ENCODE results near the gene KLHL29. TPM values are rescaled to one million over a fixed set of nuclear protein-coding genes. Genes with fewer than 3 reads are reported as not detected.

The KLHL29 gene
- total and polyA plus RNA-seq, 2 donors (not counting 3 experiments of a cell fraction or from before 2014, with no cell fraction given) = 4.6 to 12.7 TPM

- H3K9me1 ChIP-seq (replicated peaks; ENCODE audit: control insufficient read depth, extremely low read depth, insufficient read depth, low read length) = no peaks in the 10 kb centered on the region
- no peaks in the 10 kb centered on the region for H3K4me1 ChIP-seq (ENCODE audit: control insufficient read depth, extremely low read depth, insufficient read depth, low read length)
- H3K4me3 ChIP-seq (replicated peaks in 1 of 3; ENCODE audit: insufficient read depth in 1 of 3, low read depth in 1 of 3, low read length in 3 of 3) = no peak overlapping the region
- no peak overlapping the region for H3K4me2 ChIP-seq (ENCODE audit: insufficient read depth, low read length)
- dilution Hi-C loops (cut with MboI; ENCODE audit: extremely low pct_ligation_motif_present, low sequenced_read_pairs) = no loop called here
- H3K27me3 ChIP-seq (ENCODE audit: control insufficient read depth in 2 of 2, insufficient read depth in 2 of 2, low read length in 2 of 2) = no peaks in the 10 kb centered on the region
- no peak for FAIRE-seq
- H2AFZ ChIP-seq (ENCODE audit: low read depth, low read length) = no peak overlapping the region
- no peak overlapping the region for H3K27ac ChIP-seq (ENCODE audit: insufficient read depth, low read depth, low read length)
- no peaks in the 10 kb centered on the region for H3K36me3 ChIP-seq (ENCODE audit: control insufficient read depth in 2 of 2, extremely low read depth in 1 of 2, insufficient read depth in 2 of 2, low read length in 2 of 2)
- POLR2A ChIA-PET = no interaction called here
- TF ChIP-seq POLR2AphosphoS5 (IDR thresholded peaks at IDR 0.05; ENCODE audit: insufficient read depth, low read depth, low read length) = no peak
- no peak for TF ChIP-seq POLR2A (IDR thresholded peaks at IDR 0.05; ENCODE audit: low read depth, low read length)
- no peak for TF ChIP-seq GATA2 (IDR thresholded peaks at IDR 0.05; ENCODE audit: insufficient read depth, insufficient read length, low read depth, low read length)
- TF ChIP-seq MYC (IDR thresholded peaks at IDR 0.05; ENCODE audit: low read depth, low read length) = no peak
- no peak for TF ChIP-seq JUN (IDR thresholded peaks at IDR 0.05; ENCODE audit: borderline replicate concordance, insufficient read depth, insufficient read length, low read depth)
- TF ChIP-seq, protein P1, sequence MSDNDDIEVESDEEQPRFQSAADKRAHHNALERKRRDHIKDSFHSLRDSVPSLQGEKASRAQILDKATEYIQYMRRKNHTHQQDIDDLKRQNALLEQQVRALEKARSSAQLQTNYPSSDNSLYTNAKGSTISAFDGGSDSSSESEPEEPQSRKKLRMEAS (IDR thresholded peaks at IDR 0.05; ENCODE audit: insufficient read depth, insufficient read length) = no peak
- no peak for TF ChIP-seq CTCF (IDR thresholded peaks at IDR 0.05; ENCODE audit: extremely low read depth in 1 of 2, insufficient read depth in 1 of 2, low read depth in 1 of 2, low read length in 2 of 2)
- no peak for TF ChIP-seq EZH2 (IDR thresholded peaks at IDR 0.05; ENCODE audit: borderline replicate concordance, low read depth, low read length, severe bottlenecking)
- no peak for TF ChIP-seq FOS (IDR thresholded peaks at IDR 0.05; ENCODE audit: borderline replicate concordance, insufficient read depth, low read length)
- no peak for DNase-seq (ENCODE audit: low read depth, low spot score)
- H3K9ac ChIP-seq (replicated peaks; ENCODE audit: extremely low read depth, insufficient read depth, low read length) = no peak overlapping the region
- no peaks in the 10 kb centered on the region for H3K79me2 ChIP-seq (ENCODE audit: control insufficient read depth, insufficient read depth, low read length)
- no peaks in the 10 kb centered on the region for H4K20me1 ChIP-seq (replicated peaks; ENCODE audit: control insufficient read depth, extremely low read depth, insufficient read depth, low read length)
- H3K9me3 ChIP-seq (replicated peaks; ENCODE audit: control insufficient read depth, insufficient read depth, low read length) = no peaks in the 10 kb centered on the region
- intact Hi-C loops (cut with micrococcal nuclease) = loop anchor here (10.0 kb wide), 1 partner anchor 151 kb away; no protein-coding TSS in a partner anchor
- CTCF ChIA-PET = no interaction called here
- no TSS peak for BruUV-seq (replicated peaks)
Measured at GRCh38 chr2:23465936-23466335, 81.0 kb downstream of the KLHL29 start.

Measured in endothelial cell of umbilical vein (primary cell).